A172 (cell line): ENCODE results near the gene ATRN. TPM values are rescaled to one million over a fixed set of nuclear protein-coding genes. Genes with fewer than 3 reads are reported as not detected.

Experiments
- DNase-seq: peaks from one replicate; pipeline ENCODE4 v3.0.0-alpha.2; 2015; ENCODE audit warnings: low spot score
- total RNA-seq: library from RNA; depleted of rRNA; stranded (reverse); fragments of >200 nt; shearing (Covaris generic); gene quantifications from 2 replicates; pipeline ENCODE4 v1.2.3, GENCODE V29; 2014

The ATRN gene
- total RNA-seq, 1 experiment from 2014 or later, result 28.5 TPM

DNA sequence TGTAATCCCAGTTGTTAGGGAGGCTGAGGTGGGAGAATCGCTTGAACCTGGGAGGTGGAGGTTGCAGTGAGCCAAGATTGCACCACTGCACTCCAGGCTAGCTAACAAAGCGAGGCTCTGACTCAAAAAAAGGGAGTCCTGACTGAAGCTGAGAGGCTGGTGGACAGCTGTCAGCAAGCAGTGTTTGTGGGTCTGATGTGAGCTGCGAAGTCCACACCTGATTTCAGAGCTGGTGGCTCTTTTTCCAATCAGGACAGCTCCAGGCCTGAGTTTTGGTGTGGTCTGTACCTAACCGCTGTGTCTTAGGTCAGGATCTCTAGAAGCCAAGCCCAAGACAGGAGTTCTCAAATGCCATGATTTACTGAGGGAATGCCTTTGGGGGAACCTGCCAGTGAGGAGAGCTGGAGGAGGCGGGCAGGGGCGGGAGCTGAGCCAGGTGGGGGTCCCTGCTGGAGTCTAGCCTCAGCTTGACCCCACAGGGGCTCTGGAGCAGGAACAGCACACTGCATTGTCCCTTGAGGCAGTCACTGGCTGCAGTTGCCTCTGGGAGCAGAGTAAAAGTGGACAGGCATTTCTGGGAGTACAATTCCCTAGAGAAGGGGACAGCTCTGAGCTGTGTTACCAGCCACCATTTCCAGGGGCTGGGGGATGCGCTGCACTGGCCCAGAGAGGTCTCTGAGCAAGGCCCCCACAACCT lies 187.3 kb downstream of the ATRN start:
- DNase-seq, result no peak

DNA sequence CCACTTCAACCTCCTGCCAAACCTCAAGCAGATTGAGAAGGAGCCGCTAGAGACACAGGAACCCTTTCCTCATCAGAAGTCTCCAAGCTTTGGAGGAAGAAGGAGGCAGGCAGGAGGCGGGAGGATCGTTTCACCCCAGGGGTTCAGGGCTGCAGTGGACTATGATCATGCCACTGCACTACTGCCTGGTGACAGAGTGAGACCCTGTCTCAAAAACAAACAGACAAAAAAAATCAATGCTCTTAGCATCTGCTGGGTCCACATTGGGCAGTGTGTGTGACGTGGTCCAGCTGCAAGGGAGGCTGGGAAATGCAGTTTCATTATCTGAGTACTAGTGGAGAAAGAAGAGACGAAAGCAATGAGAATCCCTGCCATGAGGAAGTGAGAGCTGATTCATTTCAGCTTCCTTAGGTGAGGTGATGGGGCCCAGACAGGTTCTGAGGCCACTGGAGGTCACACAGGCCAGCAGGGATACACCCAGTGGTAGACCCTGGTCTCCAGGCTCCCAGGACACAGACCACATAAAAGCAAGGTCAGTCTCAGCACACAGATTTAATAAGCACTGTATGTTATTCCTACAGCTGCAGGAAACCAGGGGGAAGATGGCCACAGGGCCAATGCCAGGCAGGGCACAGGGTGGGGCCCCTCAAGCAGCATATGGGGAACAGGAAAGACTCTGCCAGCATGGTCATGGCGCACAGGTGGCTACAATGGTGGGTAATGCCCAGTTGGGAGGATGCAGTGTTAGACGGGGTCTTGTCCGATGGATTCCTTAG lies 188.1 kb downstream of the ATRN start:
- DNase-seq, result no peak

DNA sequence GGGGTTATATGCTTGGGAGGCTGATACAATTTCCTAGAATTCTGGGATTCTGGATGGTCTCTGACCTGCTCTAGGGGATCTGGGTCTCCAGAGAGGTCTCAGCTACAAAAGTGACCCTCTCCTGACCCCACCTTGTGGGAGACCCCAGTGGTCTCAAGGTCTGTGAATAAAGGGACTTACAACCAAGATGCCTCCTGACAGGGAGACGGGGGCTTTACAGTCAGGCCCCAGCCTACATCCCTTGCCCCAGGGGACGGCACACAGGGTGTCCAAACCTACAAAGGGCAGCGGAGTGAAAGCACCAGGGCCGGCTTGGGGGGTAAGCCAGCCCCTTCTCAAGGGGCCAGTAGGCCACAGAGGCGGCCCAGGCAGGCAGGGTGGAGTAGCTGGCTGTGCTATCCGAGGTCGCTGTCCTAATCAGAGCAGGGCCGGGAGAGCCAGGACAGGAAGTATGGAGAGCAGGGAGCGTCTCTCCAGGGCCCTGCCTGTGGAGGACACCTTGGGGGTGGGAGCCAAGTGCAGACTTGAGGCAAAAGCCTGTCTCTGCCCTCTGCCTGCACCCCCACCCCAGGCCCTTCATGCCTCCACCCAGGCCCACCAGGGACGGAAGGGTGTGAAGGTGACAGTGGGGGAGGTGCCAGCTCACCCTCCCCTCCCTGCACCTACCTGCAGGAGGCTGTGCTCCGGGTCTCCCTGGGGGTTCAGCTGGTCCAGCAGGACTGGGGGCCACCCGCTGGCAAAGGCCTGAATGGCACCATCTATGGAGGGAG lies 188.9 kb downstream of the ATRN start:
- DNase-seq, result no peak

DNA sequence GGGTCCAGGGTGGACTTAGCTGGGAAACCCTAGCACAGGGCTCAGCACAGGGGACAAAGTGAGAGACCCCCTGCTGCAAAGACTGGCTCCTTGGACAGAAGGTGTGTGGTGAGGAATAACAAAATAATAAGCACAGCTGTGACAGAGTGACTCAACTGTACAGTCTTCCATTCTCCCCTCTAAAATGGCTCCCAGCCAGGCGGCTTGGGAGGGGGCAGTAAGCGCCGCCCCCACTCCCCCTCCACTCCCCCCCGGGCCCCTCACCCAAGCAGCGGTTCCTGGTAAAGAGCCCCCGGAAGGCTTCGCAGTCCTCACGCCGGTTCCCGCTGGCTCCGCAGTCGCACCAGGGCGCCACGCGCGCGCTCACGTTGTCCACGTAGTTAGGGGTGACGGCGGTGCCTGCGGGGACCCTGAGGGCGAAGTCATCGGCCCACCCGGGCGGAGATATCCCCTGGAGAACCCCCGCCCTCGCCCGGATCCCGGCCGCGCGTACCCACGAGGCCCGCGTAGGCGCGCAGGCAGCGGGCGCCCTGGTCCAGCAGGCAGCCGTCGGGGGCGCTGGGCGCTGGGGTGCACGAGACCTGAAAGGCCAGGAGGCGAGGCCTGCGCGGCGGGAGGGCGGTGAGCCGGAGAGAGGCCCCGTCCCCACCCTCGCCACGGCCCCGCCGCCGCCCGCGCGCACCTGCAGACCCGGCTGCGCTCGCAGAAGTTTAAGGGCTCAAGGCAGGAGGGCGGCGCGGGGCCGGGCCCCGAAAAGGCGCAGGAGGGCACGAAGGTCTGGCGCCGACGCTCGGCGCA lies 189.6 kb downstream of the ATRN start:
- DNase-seq, result no peak

DNA sequence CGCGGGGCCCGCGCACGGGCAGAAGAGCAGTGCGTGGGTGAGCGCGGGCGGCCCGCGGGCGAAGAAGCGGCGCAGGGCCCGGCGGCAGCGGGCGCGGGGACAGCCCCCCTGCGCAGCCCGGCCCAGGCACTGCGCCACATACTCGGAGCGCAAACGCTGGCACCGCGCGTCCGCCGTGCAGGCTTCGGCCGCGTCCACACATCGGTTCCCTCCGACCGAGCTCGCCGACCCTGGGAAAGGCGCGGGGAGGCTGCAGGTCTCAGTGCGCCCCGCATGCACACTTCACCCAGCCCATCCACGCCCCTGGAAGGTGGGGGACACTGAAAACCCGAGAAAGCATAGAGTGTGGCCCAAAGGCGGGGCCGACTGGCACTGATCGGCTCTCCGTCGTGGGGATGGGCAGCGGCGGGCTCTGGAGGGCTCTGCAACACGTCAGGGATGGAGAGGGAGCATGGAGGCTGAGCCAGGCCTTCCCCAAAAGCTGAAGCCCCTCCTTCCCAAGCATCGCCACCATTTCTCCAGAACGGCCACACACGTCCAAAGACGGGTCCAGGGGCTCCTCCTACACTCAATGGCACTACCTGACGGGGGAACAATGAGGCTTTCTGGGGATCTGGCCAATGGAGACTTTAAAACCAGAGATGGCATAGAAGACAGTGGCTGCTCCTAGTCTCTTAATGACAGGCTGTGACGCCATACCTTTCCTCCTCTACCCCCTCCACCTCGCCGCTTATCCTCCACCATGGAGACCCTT lies 190.4 kb downstream of the ATRN start:
- DNase-seq, result no peak

DNA sequence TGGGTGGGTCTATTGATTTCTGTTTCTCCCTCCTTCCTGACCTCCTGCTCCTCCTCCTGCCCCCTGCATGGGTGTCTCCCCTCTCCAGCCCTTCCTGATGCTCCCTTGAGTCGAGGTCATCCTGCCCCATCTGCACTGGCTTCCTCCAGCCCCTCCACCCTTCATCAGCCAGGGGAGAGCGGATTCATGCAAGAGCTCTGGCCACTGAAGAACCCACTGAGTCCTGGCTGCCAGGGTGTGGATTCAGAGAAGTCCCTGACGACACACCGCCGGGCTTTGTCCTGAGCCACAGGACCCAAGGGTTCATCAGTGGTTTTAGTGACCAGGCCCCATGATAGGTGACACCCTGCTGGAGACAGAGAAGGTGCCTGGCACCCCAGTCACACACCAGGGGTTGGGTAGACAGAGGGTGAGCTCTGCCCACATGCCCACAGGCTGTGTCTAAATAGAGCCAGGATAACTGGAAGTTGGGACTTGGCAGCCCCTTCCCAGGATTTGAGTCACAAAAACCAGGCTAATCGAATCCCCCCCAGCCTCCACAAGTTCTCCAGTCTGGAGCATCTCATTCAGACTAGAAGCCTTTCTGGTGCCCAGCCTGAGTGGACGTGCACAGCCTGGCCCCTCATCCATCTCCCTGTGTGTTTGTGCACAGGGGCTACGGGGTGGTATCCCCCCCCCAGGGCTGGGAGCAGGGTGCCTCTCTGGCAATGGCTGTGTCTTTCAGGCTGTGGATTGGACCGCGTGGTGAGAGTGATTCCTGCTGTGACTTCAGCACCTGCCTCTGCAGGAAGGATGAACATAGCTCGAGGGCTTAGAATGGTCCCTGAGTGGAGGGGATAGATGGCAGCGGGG lies 191.2 kb downstream of the ATRN start:
- DNase-seq, result no peak

DNA sequence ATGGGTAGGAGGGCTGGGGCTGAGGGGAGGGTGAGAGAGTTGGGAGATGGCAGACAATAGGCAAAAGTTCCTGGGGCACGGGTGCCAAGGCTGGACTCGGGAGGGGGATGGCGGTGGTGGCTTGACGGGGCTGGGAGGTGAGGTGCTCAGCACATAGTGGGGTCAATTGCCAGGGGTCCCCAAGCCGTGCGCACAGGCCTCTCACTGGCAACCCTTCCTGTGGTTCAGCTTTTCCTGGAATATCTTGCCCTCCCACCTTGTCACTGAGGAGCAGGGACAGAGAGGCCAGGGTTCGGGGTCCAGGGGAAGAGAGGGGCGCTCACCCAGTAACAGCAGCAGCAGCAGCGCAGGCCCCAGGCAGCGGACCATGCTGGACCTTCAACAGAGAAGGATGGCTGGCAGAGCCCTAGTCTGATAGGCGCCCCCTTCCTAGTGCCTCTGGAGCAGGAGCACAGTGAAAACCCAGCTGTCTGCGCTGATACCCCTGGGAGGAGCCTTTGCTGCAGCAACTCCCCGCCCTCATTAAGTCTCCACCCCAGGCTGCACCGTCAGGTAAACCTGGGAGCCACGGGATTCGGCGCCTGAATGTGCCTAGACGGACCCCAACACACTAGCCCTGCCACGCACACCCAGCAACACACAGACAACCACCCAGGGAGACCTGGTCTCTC lies 192.3 kb downstream of the ATRN start, which contains the start of gene GFRA4:
Gene GFRA4 (minus strand): TSS at position 369 of the 671 bp plus-strand sequence. CDS start 0 bp downstream, at position 369.
- DNase-seq, result no peak

DNA sequence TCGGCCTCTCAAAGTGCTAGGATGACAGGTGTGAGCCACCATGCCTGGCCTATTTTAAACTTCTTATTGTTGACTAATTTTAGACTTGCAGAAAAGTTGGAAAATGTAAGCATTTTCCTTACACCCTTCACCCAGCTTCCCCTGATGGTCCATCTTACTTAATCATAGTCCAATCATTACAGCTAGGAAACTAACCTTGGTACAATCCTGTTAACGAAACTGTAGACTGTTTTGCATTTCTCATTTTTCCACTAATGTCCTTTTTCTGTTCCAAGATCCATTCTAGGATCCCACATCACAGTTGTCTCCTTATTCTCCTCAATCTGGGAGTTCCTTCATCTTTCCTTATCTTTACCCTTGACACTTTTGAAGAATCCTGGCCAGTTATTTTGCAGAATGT lies 193.0 kb downstream of the ATRN start:
- no peak for DNase-seq

DNA sequence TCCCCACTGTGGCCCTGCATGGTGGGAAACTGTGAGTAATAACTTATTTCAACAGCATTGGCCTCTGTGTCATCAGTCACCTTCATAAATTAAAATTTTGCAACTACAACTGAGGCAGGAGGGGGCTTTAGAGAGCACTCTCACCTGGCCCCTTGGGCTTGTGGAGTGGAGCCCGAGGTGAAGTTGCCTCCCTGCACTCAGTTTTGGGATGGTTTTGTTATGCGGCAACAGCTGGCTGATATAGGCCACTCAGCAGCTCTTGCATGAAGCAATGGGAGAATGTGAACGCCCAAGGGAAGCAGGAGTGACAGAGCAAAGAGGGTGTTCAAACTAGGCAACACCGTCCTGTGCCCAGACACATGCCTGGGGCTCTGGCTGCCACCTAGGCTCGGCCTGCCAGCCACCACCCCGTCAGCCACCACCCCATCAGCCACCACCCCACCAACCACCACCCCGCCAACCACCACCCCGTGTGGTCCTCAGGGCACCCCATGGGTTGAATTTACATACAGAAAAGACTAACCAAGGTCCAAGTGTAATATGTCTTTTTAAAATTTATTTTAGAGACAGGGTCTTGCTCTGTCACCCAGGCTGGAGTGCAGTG lies 196.7 kb downstream of the ATRN start:
- DNase-seq, result no peak

DNA sequence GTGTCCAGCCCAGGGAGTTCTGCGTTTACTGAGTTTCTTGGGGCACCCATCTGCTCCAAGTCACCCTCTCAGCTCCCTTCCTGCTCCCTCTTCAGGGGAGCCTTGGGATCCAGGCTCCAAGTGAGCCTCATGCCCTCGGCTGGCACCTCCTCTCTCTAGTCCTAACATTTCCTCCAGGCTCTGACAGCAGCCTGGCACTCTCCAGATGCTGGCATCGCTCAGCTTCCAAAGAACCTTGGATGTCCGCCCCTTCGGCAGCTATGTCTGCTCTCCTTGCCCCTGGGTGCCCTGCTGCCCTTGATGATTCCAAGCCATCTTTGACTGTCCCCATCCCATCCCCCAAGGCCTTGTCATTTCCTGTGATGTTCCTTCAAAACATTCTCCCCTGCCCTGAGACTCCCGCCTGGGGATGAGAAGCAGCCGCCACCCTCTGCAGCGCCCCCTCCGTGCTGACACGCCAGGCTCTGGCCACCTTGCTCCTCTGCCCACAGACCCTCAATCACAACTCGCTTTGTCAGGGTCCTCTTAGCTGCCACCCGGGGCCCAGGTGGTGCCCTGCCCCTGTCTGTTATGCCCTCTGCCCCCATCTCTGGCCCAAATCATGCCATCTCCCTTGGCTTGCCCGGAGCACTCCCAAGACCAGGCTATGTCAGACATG lies 199.0 kb downstream of the ATRN start:
- peak; percentile 20 for DNase-seq

DNA sequence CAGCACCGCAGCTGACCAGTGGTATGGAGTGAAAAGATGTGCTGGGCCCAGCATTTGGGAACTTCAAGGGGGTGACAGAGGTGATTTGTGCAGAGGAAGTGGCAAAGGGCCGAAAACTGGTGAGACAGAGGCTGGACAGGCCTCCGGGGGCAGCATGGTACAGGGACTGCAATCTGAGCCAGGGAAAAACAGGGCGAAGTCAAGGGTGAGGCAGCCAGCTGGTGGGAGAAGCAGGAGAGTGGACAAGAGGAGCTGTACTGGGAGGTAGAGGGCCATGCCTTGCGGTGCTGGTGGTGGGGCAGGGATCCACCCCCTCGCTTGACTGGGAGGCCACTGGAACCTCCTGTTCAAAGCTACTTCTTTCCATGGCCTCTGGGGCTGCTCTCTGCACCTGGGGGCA lies 199.7 kb downstream of the ATRN start:
- peak; percentile 42 for DNase-seq

DNA sequence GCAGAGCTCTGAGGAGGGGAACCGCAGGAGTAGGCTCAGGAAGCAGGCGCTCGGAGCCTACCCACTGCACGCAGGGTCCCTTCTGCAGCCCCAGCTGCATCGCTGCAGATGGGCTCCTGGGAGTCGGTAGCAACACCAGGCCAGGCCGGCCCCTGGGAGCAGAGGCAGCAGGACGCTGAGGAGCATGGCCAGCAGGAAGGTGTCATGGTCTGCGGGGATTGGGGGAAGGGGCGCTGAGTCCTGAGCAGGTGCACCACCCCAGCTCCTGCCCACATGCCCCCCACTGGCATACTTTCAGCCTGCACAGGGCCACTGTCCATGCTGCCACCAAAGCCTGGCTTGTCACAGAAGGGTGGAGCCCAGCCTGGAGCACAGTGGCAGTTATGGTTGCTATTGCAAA lies 200.1 kb downstream of the ATRN start:
- no peak for DNase-seq

DNA sequence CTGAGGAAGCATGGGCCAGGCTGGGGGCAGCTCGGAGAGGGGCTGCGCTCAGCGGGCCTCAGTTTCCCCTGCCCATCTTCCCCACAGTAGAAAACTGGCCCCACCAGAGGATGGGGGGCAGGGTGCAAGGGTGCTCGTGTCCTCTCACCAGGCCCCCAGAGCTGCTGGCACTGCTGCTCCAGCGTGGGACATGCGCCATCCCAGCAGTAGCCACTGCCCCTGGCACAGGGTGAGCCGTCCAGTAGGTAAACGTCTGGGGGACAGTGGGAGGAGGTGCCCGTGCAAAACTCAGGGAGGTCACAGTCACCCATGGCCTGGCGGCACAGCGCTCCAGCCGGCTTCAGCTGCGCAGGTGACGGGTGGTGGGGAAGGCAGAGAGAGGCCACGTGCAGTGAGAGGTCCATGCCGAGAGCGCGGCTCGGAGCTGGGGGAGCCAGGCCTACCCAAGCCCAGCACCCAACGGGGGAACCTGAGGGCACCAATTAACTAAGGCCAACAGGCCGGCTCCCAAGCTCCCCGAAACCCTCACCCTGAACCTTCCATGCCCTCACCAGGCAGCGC lies 201.2 kb downstream of the ATRN start:
- no peak for DNase-seq

DNA sequence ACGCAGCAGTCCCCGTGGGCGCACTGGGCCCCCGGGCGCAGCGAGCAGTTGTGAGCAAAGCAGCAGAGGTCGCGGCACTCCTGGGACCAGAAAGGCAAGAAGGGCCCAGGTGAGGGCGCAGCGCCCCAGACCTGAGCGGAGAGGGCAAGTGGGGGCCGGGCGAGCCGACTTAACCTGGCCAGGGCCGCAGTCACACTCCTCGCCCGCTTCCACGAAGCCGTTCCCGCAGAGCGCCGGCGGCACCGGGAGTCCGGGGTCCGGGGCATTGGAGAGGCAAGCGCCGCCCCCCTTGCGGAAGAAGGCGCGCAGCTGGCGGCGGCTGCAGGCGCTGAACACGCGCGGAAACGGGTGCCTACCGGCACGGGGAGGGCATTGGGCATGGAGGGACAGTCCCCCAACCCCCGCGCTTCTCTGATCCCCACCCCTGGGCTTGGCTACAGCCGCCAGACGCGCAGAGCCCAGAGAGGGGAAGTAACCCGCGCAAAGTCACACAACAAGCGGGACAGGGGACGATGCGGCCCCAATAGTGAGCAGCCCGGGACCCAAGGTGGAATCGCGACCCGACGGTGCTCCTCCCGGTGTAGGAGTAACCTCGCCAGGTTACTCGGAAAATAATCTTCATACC lies 201.8 kb downstream of the ATRN start:
- DNase-seq, result no peak

DNA sequence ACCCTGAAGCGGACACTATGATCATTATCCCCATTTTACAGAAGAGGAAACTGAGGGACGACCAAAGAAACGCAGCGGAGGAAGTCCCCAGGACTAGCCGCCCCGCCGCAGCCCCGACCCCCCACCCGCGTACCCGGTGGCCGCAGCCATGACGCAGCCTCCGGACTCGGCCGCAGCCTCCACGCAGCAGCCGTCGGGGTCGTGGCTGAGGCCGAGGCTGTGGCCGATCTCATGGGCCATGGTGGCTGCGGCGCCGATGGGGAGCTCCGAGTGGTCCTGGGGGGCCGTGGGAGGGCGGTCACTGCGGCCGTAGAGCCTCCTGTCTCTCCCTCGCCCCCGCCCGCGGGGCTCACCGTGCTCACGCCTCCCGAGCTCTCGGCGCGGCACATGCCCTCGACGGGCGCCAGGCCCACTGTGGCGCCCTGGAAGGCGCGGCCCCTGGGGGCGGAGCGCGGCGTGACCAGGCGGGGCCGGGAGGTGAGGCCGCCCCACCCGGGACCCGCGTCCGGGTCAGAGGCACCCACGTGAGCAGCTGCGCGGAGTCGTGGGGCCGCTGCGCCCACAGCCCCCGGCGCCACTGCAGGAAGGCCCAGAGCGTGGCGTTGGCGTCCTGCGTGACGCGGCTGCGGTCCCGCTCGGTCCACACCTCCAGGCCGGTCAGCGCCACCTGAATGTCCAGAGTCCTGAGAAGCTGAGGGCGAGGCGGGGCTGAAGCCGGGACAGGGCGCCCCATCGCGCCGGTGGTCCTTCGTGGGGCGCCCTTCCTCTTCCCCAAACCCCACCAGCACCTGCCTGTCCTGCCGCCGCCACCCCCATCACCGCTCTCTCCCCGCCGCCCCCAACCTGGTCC lies 202.6 kb downstream of the ATRN start:
- no peak for DNase-seq

DNA sequence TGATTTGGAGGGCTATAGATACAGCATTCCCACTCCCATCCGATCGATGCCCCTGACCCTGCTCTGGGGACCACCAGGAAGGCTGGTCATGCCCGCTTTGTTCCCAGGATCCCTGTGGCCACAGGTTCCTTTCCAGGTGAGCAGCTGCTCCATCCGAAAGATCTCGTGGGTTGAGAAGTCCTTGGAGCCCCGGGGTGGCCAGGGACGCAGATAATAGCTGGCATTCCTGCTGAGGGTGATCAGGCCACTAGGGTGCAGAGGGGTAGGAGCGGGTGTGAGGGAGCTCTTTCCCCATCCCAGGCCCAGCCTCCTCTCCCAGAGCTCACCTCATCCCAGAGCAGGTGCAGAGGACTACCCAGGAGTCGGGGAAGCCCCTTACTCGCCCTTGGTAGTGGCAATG lies 203.6 kb downstream of the ATRN start:
- DNase-seq, result no peak
